Prostate gland (tissue), 2 donors: Measurements from ENCODE around the gene TPP1. TPM values are rescaled to one million over a fixed set of nuclear protein-coding genes. Genes with fewer than 3 reads are reported as not detected.

ENCODE experiments used
- DNase-seq: peaks from one replicate; pipeline ENCODE4 v3.0.0-alpha.2; 2019; ENCODE audit warnings: low spot score
- H3K27ac ChIP-seq, 2 donors: fragments of 200-600 bp; sonication (generic); 2 replicates each; pipeline ENCODE4 v1.5.1; 2017 to 2019
- H3K27me3 ChIP-seq: fragments of 200-600 bp; sonication (generic); replicated peaks from 2 replicates; pipeline ENCODE4 v1.5.1; 2019; ENCODE audit not compliant: insufficient read depth
- H3K36me3 ChIP-seq, 2 donors: fragments of 200-600 bp; sonication (generic); 1 replicate in 1 of 2; 2 replicates in 1 of 2; pipeline versions ENCODE4 v1.5.1 to v1.8.1; 2017 to 2019
- H3K4me1 ChIP-seq: fragments of 200-600 bp; sonication (generic); replicated peaks from 2 replicates; pipeline ENCODE4 v1.5.1; 2019
- H3K4me3 ChIP-seq, 2 donors: fragments of 200-600 bp; sonication (generic); 2 replicates each; pipeline ENCODE4 v1.5.1; 2017 to 2019
- H3K9me3 ChIP-seq: fragments of 200-600 bp; sonication (generic); 2 replicates; pipeline ENCODE4 v1.5.1; 2017
- CTCF ChIP-seq, 4 experiments: fragments of 200-600 bp in 2 of 4; fragments of 450-650 bp in 2 of 4; sonication (generic) in 2 of 4; IDR thresholded peaks; 1 replicate in 3 of 4; 2 replicates in 1 of 4; pipeline ENCODE4 v1.5.1; 2016 to 2019; ENCODE audit warnings: antibody characterized with exemption in 4 of 4, mild to moderate bottlenecking in 2 of 4, moderate library complexity in 2 of 4
- POLR2A ChIP-seq: fragments of 450-650 bp; IDR thresholded peaks from one replicate; pipeline ENCODE4 v1.6.1; 2016; ENCODE audit warnings: antibody characterized with exemption, mild to moderate bottlenecking
- POLR2AphosphoS5 ChIP-seq: sonication (generic); formaldehyde crosslinking; IDR thresholded peaks from one replicate; pipeline ENCODE4 v1.6.1; 2017; ENCODE audit warnings: antibody characterized with exemption
- WGBS: methylation state at CpG from one replicate; pipeline ENCODE4 v1.1.5; 2018; 5-methylcytosine and 5-hydroxymethylcytosine counted together
- intact Hi-C: fragments of 100-400 bp; cut with DNase I; formaldehyde crosslinking; loops from one replicate; pipeline ENCODE4 v1.14.2; 2022
- total RNA-seq, 2 donors: library from RNA; depleted of rRNA; stranded (reverse); fragments of >200 nt; gene quantifications; one replicate each; pipeline ENCODE4 v1.1.0, GENCODE V29; 2016

Gene TPP1
- total RNA-seq, 2 donors from 2014 or later, result 94.6 to 147 TPM

- intact Hi-C loops, result loop anchor here (5.0 kb wide), 1 partner anchor 73 kb away; the partner anchor contains the start of gene MRPL17
- no peak for TF ChIP-seq POLR2A
- no peak for TF ChIP-seq POLR2AphosphoS5
- no peak for TF ChIP-seq CTCF (IDR thresholded peaks at IDR 0.05)
- WGBS, result 77% methylated on average over 8 of the region's 8 CpGs
- Histone ChIP-seq H3K4me3 (no peak overlapping the region), H3K9me3 (no peaks in the 10 kb centered on the region), H3K27me3 (no peaks in the 10 kb centered on the region), H3K36me3 (peaks cover 5 to 32% of the 10 kb centered on the region in 2 donors), H3K27ac (peak overlapping the region; percentile 93 to 95), H3K4me1 (peaks cover 17% of the 10 kb centered on the region)
- no peak for DNase-seq
Measured at GRCh38 chr11:6609502-6610015, 9.7 kb downstream of the TPP1 start.

- H3K4me1 ChIP-seq, result peaks cover 17% of the 10 kb centered on the region
- H3K4me3 ChIP-seq, result no peak overlapping the region
- intact Hi-C loops, result no loop called here
- H3K27me3 ChIP-seq, result no peaks in the 10 kb centered on the region
- TF ChIP-seq POLR2AphosphoS5 (peak; percentile 24), CTCF (IDR thresholded peaks at IDR 0.05) (no peak)
- no peaks in the 10 kb centered on the region for H3K9me3 ChIP-seq
- WGBS, result 72% methylated on average over 14 of the region's 14 CpGs
- peak overlapping the region; percentile 93 to 95 for H3K27ac ChIP-seq
- DNase-seq, result no peak
- peaks cover 5 to 32% of the 10 kb centered on the region in 2 donors for H3K36me3 ChIP-seq
Measured at GRCh38 chr11:6608726-6609501, 10.3 kb downstream of the TPP1 start.

- TF ChIP-seq POLR2AphosphoS5, result no peak
- no peak for TF ChIP-seq POLR2A
- TF ChIP-seq CTCF (IDR thresholded peaks at IDR 0.05), result no peak
- H3K9me3 ChIP-seq, result no peaks in the 10 kb centered on the region
- peaks cover 5 to 32% of the 10 kb centered on the region in 2 donors for H3K36me3 ChIP-seq
- H3K4me1 ChIP-seq, result peaks cover 17% of the 10 kb centered on the region
- no peak for DNase-seq
- WGBS, result 89% methylated on average over 9 of the region's 9 CpGs
- intact Hi-C loops, result no loop called here
- H3K27me3 ChIP-seq, result no peaks in the 10 kb centered on the region
- no peak overlapping the region for H3K4me3 ChIP-seq
- H3K27ac ChIP-seq, result peak overlapping the region; percentile 93 to 95
Measured at GRCh38 chr11:6608011-6608410, 11.2 kb downstream of the TPP1 start.

GRCh38 chr11:6607190-6607795 is 11.9 kb downstream of the TPP1 start:
- peaks cover 20% of the 10 kb centered on the region for H3K4me1 ChIP-seq
- TF ChIP-seq POLR2AphosphoS5 (no peak), CTCF (IDR thresholded peaks at IDR 0.05) (no peak), POLR2A (no peak)
- DNase-seq, result no peak
- no peaks in the 10 kb centered on the region for H3K9me3 ChIP-seq
- no peaks in the 10 kb centered on the region for H3K27me3 ChIP-seq
- peak overlapping the region; percentile 93 to 95 for H3K27ac ChIP-seq
- intact Hi-C loops, result no loop called here
- peaks cover 5 to 32% of the 10 kb centered on the region in 2 donors for H3K36me3 ChIP-seq
- no peak overlapping the region for H3K4me3 ChIP-seq
